ENCODE measurements around the gene LAMC2.

DNA sequence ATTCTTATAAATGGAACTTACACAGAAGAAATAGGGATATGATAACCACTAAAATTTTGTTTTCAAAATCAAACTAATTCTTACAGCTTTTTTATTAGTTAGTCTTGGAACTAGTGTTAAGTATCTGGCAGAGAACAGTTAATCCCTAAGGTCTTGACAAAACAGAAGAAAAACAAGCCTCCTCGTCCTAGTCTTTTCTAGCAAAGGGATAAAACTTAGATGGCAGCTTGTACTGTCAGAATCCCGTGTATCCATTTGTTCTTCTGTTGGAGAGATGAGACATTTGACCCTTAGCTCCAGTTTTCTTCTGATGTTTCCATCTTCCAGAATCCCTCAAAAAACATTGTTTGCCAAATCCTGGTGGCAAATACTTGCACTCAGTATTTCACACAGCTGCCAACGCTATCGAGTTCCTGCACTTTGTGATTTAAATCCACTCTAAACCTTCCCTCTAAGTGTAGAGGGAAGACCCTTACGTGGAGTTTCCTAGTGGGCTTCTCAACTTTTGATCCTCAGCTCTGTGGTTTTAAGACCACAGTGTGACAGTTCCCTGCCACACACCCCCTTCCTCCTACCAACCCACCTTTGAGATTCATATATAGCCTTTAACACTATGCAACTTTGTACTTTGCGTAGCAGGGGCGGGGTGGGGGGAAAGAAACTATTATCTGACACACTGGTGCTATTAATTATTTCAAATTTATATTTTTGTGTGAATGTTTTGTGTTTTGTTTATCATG is 42.3 kb upstream of the LAMC2 start:
- TF ChIP-seq, protein P1, sequence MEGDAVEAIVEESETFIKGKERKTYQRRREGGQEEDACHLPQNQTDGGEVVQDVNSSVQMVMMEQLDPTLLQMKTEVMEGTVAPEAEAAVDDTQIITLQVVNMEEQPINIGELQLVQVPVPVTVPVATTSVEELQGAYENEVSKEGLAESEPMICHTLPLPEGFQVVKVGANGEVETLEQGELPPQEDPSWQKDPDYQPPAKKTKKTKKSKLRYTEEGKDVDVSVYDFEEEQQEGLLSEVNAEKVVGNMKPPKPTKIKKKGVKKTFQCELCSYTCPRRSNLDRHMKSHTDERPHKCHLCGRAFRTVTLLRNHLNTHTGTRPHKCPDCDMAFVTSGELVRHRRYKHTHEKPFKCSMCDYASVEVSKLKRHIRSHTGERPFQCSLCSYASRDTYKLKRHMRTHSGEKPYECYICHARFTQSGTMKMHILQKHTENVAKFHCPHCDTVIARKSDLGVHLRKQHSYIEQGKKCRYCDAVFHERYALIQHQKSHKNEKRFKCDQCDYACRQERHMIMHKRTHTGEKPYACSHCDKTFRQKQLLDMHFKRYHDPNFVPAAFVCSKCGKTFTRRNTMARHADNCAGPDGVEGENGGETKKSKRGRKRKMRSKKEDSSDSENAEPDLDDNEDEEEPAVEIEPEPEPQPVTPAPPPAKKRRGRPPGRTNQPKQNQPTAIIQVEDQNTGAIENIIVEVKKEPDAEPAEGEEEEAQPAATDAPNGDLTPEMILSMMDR (conservative IDR thresholded peaks at IDR 0.05), result no peak
- TF ChIP-seq ZFX (IDR thresholded peaks at IDR 0.05), result no peak
